IMR-90 (cell line): Measurements from ENCODE around the gene RNU6-1. TPM values are rescaled to one million over a fixed set of nuclear protein-coding genes. Genes with fewer than 3 reads are reported as not detected.
A peak's percentile ranks its signal among the peaks of the same experiment; 100 is the strongest.

ENCODE experiments used
- CTCF ChIP-seq: conservative IDR thresholded peaks from 2 replicates; pipeline ENCODE4 v1.5.1; 2012; ENCODE audit warnings: mild to moderate bottlenecking, low read depth, low read length, improper control_type of control experiment
- RAD21 ChIP-seq: IDR thresholded peaks from 2 replicates; pipeline ENCODE4 v1.6.1; 2012; ENCODE audit warnings: low read length, improper control_type of control experiment
- polyA plus RNA-seq, 3 experiments: library from polyadenylated mRNA; depleted of rRNA; stranded (reverse); fragments of >200 nt; gene quantifications; 2 replicates each; pipeline ENCODE4 v1.2.3, GENCODE V29; 2012; ENCODE audit warnings: low replicate concordance in 1 of 3
- total RNA-seq: library from RNA; depleted of rRNA; stranded (reverse); fragments of >200 nt; gene quantifications from 2 replicates; pipeline ENCODE4 v1.2.3, GENCODE V29; 2012

Gene RNU6-1
- total and polyA plus RNA-seq, 2 of the 4 experiments (the other 2 are of a cell fraction): not detected

GRCh38 chr15:67863442-67863987 is 23.7 kb upstream of the RNU6-1 start (continued):
- TF ChIP-seq CTCF: peak; percentile 91
- TF ChIP-seq RAD21: peak; percentile 98
